ENCODE measurements around the gene SH3BGRL3.

DNA sequence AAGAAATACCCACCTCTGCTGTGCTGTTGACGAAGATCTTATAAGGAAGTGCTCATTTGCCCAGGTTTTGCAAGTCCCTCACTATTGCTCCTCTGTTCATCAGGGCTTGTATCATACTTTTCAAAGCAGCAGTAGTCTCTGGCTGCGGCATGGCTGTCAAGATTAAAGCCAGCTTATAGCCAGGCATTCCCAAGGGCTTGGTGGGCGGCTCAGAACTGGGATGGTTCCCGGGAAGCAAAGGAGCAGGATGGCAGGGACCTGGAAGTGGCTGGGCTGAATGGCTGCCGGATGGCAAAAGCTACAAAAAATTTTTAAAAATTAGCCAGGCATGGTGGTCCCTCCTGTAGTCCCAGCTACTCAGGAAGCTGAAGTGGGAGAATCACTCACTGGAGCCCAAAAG, 16.7 kb upstream of the SH3BGRL3 start:
- TF ChIP-seq, protein P1, sequence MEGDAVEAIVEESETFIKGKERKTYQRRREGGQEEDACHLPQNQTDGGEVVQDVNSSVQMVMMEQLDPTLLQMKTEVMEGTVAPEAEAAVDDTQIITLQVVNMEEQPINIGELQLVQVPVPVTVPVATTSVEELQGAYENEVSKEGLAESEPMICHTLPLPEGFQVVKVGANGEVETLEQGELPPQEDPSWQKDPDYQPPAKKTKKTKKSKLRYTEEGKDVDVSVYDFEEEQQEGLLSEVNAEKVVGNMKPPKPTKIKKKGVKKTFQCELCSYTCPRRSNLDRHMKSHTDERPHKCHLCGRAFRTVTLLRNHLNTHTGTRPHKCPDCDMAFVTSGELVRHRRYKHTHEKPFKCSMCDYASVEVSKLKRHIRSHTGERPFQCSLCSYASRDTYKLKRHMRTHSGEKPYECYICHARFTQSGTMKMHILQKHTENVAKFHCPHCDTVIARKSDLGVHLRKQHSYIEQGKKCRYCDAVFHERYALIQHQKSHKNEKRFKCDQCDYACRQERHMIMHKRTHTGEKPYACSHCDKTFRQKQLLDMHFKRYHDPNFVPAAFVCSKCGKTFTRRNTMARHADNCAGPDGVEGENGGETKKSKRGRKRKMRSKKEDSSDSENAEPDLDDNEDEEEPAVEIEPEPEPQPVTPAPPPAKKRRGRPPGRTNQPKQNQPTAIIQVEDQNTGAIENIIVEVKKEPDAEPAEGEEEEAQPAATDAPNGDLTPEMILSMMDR (IDR thresholded peaks at IDR 0.05) = no peak
- no peak for TF ChIP-seq POLR2AphosphoS5 (IDR thresholded peaks at IDR 0.05)
- no peak for TF ChIP-seq POLR2A (IDR thresholded peaks at IDR 0.05)
- TF ChIP-seq EP300 (IDR thresholded peaks at IDR 0.05) = no peak
